D341Med (cell line): Measurements from ENCODE around the gene RAB4B.
"Not testable (repeated sequence)": the region's sequence is repeated elsewhere in the genome, so short reads cannot be mapped to it uniquely, and the experiment has no call there.

Experiments
- DNase-seq: peaks from one replicate; pipeline ENCODE4 v3.0.0; 2012; ENCODE audit warnings: low spot score

Gene RAB4B

GRCh38 chr19:40777937-40778705 lies at the start of gene RAB4B:
Gene RAB4B (plus strand): TSS chr19:40778247. CDS start chr19:40778376, 129 bp downstream.
- peak; percentile 95 for DNase-seq

DNA sequence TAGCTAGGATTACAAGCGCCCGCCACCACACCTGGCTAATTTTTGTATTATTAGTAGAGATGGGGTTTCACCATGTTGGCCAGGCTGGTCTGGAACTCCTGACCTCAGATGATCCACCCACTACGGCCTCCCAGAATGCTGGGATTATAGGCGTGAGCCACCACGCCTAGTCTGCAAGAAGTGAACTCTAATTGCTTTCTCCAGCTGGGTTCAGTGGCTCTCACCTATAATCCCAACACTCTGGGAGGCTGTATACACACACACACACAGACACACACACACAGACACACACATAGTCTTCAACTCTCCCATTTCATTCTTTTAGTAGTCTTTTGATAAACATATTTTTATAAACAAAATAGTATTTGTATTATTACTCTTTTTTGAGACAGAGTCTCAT lies 48.0 kb upstream of the RAB4B start:
- DNase-seq = not testable (repeated sequence)

- not testable (repeated sequence) for DNase-seq
These were observed 45.7 kb upstream of the RAB4B start for GRCh38 chr19:40732304-40732703.

DNA sequence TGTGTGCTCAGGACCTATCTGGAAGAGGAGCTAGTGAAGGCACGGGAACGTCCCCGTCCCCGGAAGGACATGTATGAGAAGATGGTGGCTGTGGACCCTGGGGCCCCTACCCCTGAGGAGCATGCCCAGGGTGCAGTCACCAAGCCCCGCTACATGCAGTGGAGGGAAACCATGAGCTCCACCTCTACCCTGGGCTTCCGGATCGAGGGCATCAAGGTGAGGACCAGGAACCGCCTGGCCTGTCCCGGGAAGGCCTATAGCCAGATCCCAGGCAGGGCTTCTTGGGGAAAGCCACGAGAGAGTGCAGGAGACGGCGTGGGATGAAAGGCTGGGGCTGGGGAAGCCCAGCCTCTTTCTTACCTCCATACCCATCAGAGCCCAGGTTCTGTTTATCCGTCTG lies 44.9 kb upstream of the RAB4B start:
- DNase-seq = no peak

- DNase-seq = no peak
These were observed 42.9 kb upstream of the RAB4B start for GRCh38 chr19:40735013-40735771.

DNA sequence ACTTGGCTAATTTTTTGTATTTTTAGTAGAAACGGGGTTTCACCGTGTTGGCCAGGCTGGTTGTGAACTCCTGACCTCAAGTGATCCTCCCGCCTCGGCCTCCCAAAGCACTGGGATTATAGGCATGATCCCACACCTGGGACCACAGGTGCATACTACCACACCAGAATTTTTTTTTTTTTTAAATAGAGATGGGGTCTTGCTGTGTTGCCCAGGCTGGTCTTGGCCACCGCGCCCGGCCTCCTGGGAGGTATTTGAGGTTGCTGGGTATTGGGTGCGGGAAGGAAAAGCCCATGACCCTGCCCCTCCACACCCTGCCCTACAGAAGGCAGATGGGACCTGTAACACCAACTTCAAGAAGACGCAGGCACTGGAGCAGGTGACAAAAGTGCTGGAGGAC lies 41.4 kb upstream of the RAB4B start:
- no peak for DNase-seq

DNA sequence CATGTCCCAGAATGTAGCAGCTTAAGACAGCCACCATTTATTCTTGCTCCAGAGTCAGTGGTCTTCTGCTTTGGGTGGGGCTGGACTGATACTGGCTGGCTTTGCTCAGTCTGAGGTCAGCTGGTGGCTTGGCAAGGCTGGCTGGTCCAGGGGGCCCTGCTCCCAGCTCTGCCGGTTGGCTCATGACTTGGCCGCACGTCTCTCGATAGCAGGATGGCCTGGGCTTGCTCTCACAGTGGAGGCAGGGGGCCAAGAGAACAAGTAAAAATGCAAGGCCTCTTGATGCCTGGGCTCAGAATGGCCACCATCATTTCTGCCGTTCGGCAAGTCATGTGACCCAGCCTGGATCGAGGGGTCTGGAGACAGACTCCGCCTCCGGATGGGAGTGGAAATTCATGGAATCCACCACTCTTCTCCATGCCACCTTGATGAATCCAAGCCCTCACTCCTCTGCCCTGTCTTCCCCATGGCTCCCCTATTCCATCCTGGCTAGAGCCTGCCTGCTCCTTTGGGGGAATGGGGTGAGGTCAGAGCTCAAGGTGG lies 40.9 kb upstream of the RAB4B start:
- DNase-seq = no peak

- peak; percentile 43 for DNase-seq
These were observed 38.8 kb upstream of the RAB4B start for GRCh38 chr19:40739030-40739839.

- DNase-seq = no peak
These were observed 38.0 kb upstream of the RAB4B start for GRCh38 chr19:40739871-40740703.

DNA sequence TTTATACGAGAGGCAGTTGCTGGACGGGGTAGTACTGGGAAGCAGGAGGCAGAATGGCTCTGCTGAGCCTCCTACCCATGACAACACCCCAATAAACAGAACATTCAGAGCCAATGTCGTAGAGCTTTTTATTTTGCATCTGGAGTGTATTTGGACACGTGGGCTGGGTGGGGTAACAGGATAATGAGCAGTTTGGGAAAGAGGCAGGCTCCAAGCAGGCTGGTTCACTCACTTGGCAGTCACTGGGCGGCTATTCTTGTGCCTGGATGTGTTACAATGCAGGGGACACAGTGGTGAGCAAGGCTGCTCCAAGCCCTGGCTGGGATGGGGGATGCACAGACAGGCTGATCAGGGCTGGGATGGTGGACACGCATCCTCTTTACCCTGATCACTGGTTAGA lies 37.3 kb upstream of the RAB4B start:
- DNase-seq = no peak

DNA sequence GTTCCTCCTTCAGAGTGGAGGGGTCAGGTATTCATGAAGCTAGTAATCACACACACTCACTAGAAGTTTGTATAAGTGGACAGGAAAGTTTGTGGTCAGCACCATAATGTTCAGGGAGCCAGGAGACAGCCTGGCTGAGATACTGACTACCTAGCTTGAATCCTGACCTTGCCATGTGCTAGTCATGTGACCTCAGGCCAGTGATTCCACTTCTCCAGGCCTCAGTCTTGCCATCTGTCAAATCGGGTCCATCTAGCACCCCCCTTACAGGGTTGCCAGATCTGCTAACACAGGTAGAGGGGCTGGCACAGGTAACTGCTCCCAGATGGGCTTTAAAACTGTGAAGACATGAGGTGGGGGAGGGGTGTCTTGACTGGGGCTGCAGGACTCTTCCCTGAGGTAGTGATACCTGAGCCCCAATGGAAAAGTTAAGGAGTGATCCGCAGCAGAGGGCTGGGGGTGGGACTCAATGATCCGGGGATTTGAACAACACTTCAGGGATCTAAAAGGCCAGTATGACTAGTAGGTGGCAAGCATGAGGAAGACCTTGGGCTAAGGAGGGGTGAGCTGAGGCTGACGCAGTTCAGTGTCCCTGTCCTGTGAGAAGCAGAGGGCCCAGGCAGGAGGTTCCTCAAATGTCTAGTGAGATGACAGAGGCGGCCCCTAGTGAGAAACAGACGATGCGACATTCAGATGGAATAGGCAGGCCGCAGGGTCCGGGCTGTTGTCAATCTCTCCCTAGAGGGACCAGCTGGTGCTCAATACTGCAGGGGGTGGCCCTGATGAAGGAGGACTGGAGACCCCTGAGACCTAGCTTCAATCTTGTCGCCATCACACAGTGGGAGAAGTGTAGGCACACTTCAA lies 36.3 kb upstream of the RAB4B start:
- no peak for DNase-seq

GRCh38 chr19:40742477-40742876 lies 35.6 kb upstream of the RAB4B start:
- DNase-seq = no peak

- DNase-seq = no peak
These were observed 35.2 kb upstream of the RAB4B start for GRCh38 chr19:40742886-40743285.

GRCh38 chr19:40743926-40744325 lies 34.1 kb upstream of the RAB4B start:
- no peak for DNase-seq

DNA sequence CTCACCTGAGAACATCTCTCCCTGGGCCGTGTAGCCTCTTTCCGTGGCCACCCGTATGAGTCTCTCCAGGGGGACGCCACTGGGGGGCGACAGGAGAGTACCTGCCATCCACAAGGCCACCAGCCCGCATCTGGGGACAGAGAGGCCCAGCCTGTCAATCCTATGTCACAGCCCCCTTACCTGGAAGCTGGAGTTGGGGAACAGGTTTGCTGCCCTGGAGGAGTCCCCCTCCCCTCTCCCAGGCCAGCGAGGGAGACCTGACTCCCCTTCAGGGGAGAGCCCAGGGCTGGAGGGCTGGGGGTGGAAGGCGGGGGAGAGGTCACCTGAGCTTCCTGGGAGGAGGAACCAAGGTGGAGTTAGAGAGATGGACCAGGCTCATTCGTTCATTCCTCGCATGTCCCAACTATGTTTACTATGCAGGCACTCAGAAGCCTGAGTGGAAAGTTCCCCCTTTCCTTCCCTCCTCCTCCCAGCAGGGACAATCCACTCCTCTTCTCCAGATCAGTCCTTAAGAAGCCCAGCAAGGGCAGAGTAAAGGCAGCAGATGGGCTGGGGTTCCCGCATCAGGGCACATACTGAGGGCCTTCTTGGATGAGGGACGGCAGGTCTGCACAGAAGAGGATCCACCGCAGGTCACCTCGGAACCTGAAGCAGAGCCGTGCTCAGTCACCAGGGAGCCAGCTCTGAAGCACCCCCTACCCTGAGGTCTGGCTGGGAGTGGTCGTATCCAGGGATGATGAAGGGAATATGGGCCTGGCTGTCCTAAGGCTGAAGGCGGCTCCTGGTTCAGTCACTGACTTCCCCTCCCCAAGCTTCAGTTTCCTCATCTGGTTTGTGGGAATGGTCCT lies 33.3 kb upstream of the RAB4B start:
- no peak for DNase-seq

- DNase-seq = no peak
These were observed 32.7 kb upstream of the RAB4B start for GRCh38 chr19:40745402-40745780.

DNA sequence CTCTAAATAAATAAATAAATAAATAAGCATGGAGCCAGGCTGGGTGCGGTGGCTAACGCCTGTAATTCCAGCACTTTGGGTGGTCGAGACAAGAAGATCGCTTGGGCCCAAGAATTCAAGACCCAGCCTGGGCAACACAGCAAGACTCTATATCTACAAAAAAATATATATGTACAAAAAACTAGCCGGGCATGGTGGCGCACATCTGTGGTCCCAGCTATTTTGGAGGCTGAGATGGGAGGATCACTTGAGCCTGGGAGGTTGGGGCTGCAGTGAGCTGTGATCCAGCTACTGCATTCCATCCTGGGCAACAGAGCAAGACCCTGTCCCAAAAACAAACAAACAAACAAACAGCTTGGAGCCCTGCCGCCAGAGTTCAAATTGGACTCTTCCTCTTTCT lies 30.5 kb upstream of the RAB4B start:
- no peak for DNase-seq

DNA sequence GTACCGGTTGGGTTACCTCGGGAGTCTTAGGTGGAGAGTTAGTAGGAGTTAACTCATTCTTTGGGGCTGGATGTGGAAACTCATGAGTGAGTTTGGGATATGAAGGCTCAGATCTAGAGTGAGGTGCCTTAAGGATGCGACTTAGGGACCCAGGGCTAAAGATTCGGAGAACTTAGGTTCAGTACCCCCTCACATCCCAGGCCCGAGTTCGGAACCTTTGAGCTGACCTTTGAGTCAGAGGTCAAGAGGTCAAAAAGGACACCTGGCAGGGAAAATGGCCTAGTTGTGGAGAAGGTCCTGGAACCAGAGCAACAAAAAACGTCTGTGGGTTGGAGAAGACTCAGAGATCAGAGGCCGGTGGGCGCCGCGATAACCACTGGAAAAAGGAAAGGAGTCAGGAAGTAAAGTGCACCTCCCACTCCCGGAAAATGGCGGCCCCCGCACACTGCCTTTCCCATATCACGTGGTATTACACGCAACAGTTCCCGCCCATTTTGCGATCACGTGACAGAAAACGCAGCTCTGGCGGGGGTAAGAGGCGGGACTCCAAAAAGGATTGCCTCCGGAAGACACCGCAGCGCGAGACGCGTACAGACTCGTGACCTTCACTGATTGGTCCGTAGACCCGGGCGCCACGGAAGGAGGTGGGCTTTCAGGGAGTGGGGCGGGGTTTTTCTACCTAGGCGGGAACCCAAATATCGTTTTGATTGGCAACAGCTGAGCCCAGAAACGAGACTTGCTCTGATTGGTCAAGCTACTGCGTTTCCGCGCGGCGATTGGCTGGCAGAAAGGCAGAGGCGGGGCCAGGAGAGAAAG lies 27.8 kb upstream of the RAB4B start, which contains the start of gene ACTMAP:
ACTMAP (minus strand) TSS at position 420 of the 816 bp plus-strand sequence. CDS start 674 bp downstream, outside the sequence.
- DNase-seq = peak; percentile 97
